Activated T-helper 1 cell treated with Interleukin-2 at 50 U/mL for 16 hours (primary cell): ENCODE data around the gene GPX5.

Experiments
- DNase-seq: peaks from one replicate; pipeline ENCODE4 v3.0.0-alpha.2; 2020; ENCODE audit warnings: low read depth

Gene GPX5

DNA sequence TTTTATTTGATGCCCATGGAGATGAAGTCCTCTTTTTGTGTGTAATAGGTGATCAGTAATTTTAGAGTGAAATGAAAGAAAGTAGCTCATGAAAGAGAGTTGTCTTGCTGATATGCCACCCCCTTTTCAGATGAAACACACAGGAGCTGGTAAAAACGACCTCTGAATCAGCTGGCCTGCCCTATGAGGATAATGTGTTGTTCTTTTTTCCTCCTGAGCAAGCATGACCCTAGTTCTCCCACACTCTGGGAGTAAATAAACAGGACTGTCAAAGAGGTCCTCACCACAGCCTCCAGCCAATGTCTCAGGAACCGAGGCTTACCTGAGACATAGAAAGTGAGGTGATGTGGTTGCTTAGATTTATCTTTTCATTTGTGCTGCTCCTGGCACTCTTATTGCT is 29.5 kb downstream of the GPX5 start:
- no peak for DNase-seq

DNA sequence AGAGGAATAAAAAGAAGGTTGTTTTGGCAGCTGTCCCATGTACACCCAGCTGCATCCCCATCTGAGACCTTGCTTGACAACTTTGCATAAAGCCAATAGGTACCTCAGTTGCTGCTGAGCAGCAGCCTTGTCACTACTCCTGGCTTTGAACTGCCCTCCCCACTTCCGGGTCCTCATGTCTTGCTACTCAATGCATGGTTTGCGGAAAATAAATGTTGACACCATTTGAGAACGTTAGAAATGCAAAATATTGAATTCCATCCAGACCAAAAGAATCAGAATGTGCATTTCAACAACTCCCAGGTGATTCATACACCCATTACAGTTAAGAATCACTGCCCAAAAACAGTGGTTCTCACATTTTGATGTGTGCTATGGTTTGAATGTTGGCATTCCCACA is 32.9 kb downstream of the GPX5 start:
- no peak for DNase-seq

DNA sequence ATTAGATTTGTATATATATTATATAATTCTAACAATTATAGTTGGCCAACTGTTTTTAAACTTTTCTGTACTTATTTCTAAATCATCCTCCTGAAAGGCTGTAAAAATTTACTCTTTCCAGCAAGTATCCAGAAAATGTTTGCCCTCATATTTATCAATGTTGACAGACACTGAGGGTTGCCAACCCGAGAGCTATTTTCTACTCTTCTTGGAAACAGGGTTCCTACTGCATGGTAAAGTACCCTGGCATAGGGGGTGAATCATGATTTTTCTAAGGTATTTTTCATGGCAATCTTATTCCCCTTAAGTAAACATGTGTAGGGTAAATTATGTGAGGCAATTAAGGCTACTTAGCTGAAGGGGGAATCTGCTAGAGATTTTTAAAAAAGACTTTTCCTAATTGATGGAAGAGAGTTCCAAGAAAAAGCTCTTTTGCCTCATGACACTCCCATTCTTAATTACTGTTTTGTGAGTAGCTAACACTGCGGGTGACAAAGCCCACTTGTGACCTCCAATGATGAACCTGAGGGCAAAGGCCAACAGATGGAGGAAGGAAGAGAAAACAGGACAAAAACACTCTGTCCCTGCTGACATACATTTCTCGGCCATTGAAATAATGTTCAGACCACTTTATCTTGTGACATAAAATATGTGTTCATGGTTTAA is 37.9 kb downstream of the GPX5 start:
- DNase-seq: no peak

DNA sequence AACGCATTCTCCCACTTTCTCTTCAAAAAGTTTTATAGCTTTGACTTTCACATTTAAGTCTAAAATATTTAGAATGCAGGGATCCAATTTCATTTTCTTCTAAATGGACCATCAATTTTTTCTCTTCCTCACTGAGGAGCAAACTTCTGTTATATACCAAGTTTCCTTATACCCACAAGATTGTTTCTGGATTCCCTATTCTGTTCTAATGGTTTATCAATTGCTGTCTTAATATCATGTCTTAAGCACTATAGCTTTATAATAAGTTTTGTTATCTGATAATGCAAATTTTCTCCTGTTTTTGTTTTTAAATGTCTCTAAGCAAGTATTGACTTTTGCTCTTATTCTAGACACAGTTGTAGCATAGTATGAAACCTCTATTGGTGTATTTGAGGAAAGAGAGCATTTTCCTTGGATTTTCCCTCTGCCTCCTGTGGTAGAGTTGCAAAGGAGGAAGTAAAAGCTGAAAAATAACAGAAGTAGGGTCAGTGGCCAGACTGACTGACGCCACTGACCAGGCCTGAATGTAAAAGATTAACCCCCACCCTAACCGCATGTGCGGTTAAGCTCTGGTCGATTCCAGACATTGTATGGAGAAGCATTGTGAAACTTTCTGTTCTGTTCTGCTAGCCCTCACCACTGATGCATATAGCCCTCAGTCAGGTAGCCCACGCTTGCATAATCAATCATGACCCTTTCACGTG is 40.3 kb downstream of the GPX5 start:
- DNase-seq: no peak

DNA sequence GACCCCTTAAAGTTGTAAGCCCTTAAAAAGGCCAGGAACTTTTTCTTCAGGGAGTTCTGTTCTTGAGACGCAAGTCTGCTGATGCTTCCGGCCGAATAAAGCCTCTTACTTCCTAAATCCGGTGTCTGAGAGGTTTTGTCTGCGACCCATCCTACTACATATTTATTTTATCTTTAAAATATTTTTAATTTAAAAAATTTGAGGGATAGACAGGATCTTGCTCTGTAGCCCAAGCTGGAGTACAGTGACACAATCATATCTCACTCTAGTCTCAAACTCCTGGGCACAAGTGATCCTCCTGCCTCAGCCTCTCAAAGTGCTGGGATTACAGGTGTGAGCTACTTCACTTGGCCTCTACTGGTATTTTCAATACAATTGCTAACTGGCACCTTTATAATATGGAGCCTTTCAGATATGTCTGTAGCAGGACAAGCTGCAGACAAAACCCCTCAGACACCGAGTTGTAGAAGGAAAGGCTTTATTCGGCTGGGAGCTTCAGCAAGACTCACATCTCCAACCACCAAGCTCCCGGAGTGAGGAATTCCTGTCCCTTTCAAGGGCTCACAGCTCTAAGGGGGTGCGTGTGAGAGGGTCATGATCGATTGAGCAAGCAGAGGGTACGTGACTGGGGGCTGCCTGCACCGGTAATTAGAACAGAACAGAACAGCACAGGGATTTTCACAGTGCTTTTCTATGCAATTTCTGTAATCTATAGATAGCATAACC is 41.0 kb downstream of the GPX5 start:
- no peak for DNase-seq

DNA sequence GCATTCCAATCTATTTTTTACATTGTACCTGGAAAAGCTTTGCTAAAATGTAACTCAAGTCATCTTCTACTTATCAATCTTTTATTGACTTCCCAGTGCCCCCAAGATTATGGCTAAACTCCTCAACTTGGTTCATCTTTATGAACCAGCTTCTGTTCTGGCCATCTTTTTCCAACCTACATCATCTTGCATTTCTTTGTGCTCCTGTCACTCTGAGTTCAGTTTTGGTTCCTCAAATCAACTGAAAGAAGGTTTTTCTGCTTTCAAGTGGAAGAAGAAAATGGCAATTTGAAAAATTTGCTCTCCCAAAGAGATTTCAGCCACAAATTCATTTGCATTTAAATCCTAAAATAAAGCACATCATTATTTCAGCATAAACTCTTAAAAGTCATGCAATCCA is 41.8 kb downstream of the GPX5 start:
- DNase-seq: no peak

DNA sequence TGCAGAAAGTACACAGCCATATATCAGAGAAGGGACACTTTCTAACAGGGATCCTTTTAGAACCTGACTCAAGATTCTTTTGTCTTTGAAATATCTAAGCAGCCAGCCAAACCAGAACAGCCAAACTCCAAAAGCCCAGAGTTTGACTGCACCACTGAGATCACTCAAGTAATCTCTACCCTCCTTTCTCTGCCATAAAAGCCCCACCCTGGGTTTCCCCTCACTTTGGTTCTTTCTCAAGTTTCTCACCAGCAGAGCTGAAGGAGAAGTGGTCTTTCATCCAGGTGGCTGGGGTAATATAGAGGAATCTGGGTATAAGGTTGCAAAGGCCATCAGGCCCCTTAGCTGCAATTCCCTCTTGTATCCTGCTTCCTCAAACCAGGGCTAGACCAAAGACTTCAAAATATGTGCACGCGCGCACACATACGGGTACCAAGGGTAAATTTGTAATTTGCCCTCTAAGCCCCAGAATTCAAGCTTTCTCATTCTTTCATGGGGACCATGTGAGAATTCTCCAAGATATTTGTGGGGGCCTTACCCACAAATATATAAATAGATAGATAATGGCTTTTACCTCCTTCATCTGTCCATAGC is 42.9 kb downstream of the GPX5 start:
- DNase-seq: no peak

DNA sequence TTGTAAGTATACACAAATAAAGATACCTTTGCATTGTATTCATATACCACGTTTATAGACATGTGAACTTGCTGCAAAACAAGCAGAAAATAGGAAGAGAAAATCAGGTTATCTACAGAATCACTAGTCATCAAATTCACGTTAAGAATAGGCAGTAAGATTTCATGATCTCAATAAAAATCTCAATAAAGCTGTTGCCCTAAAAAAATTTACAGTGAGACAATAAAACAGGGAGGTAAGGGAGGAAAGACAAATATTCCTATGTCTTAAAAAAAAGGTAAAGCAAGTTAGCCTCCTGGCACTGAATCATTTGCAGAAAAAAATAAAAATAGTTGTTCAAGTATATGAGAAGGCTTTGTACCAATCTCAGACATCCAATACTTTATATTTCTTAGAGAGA is 44.1 kb downstream of the GPX5 start:
- DNase-seq: no peak

DNA sequence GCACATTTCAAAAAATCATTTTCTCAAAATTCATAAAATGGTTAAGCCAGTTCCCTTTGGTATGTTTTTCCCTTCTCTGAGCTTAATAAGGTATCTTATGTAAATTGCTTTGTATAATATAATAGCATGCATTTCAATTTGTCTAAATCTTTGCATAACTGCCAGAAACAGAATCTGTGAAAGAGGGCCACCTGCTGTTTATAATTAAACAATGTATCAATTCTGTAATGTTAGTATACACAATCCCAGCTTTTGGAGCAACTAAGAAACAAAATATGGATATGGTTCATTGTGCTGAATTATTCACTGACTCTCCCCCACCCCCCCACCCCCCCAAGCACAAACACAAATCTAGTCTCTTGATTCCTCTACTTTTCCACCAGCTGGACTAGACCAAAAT is 54.8 kb downstream of the GPX5 start:
- no peak for DNase-seq

DNA sequence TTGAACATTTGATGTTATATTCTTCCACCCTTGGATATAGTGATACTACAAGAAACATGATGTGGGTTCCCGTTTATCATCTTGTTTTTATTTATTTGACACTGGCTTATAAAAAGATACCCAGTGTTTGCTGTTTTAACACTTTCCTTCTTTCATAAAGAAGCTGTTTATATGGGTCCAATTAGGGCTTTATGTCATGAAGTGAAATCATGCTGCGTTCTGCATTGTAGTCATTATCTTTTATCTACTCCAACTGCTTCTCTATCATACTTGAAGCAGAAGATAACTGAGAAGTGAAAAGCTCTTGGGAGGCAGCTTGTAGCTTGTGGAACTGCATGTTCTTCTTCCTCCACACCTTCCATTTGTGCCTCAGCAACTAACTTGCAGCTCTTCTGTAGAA is 57.8 kb downstream of the GPX5 start:
- DNase-seq: no peak
